Stimulated activated CD4-positive, alpha-beta T cell treated with anti-CD3 and anti-CD28 coated beads, Interleukin-15, amount 100 ng/mL, for 48 hours (primary cell): ENCODE data around the gene TRAPPC3L.

Experiments used
- DNase-seq, 2 donors: peaks; one replicate each; pipeline ENCODE4 v3.0.0-alpha.2; 2020; ENCODE audit warnings: low read depth in 2 of 2

TRAPPC3L gene

DNA sequence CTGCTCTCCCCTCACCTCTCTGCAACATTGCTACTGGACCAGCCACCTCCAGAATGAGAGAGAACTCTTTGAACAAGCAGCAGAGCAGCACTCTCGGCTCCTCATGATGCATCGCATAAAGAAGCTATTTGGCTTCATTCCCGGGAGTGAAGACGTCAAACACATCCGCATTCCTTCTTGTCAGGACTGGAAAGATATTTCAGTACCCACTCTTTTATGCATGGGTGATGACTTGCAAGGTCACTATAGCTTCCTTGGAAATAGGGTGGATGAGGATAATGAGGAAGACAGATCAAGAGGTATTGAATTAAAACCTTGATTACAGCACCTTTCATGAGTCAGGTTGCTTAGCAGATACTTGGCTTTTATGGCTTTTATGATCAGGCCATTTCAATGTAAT, 12.4 kb upstream of the TRAPPC3L start:
- no peak for DNase-seq

DNA sequence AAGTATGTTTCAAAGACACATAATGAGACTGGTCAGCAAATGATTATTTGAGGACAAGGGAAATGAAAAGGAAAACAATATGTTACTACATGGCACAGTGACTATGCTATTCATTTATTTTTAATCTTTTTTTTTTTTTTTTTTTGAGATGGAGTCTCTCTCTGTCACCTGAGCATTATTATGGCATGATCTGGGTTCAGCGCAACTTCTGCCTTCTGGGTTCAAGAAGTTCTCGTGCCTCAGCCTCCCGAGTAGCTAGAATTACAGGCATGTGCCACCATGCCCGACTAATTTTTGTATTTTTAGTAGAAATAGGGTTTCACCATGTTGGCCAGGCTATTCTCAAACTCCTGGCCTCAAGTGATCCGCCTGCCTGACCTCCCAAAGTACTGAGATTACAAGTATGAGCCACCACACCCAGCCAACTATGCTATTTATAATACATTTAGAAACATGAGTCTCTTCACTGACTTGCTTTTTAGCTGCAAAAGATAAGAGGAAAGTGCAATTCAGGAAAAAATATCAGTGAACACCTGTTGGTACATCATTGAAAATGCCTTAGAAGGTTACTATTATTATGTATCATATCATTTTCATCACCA, 11.4 kb upstream of the TRAPPC3L start:
- DNase-seq: no peak

DNA sequence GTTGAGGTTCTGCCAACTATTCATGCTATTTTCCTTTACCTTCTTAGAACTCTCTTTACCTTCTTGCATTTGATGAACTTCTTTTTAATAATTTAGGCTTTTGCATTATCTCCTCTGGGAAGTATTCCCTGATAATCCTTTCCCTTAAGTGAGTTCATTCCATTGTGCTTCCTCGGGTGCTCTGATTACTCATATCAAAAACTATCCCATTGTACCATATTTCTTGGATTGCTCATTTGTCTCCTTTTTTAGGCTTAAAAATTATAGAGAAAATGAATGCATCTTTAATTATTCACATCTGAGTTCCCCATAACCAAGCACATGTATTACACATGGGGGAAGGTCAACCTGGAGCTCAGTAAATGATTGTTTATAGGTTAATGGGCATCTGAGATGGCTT, 10.6 kb upstream of the TRAPPC3L start:
- DNase-seq: no peak

DNA sequence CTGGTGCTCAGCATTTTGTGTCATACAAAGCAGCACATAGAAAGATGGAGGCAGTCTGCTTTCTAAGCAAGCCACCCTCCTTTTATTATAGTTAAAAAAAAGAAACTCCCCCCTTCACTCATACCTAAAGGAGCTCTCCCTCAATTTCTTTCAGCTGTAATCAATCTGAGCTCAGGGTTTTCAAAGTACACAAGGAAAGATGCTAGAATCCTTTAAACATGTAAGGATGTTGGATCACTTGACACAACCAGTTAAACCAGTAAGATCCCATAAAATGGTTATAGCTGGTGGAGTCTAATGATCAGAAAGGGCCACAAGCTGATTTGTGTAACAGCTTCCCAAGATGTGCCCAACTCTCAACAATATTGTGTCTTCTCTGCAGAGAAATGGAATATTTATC, 8.0 kb upstream of the TRAPPC3L start, which contains the start of gene CALHM4:
TSS of gene CALHM4 (plus strand) at position 301 of the 400 bp plus-strand sequence. CDS start at position 344, 43 bp downstream.
- DNase-seq: no peak

DNA sequence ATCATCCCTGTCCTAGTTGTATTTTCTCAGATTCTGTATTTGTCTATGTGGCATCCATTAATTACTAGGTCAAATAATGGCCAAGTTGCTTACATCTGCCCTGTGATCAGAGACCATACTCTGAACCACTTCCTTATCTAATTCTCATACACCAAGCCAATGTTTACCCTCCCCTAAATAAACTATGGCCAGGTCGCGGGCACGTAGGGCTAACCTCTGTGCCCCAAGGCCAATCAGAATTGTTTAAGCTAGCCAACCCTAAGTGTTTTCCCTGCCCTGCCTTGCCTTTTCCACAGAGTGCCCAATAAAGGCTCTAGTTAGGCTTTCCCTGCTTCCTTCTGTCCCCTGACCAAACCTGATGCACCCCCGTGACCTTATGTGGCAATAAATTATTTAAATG, 5.3 kb upstream of the TRAPPC3L start:
- no peak for DNase-seq

DNA sequence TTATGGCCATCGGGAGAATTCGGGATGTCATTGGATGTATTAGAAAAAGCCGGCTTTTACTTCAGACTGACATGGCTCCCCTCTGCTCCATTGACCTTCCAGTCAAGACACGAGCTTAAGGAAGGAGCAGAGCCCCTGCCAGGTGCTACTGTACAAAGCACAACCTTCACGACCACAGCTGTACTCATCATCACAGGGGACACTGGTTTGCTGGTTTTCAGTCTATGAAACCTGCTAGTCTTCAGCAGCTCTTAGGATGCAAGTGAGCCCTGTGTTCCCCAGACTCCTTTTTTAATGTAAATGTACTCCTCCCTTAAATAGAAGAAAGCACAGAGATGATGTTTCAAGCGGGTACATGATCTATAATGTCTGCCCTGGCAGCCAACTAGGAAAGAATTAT, 1.9 kb upstream of the TRAPPC3L start:
- DNase-seq: no peak

DNA sequence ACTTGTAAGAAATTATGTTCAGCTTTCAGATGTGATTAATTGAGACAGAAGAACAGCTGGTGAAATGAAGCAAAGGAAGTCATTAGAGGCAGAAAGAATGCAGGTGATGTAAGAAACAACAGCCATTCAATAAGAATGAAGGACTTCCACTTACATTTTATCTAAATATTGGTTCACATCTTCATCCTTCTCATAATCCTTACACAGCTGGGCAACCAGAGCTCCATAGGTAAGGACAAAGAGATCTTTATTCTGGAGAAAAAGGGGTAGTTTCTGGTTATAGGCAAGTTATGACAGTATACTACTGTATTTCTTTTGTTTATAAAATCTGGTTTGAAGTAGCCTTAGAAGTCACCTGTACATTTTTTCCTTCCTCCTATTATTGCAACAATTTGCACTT, 2.3 kb downstream of the TRAPPC3L start:
- DNase-seq: no peak

DNA sequence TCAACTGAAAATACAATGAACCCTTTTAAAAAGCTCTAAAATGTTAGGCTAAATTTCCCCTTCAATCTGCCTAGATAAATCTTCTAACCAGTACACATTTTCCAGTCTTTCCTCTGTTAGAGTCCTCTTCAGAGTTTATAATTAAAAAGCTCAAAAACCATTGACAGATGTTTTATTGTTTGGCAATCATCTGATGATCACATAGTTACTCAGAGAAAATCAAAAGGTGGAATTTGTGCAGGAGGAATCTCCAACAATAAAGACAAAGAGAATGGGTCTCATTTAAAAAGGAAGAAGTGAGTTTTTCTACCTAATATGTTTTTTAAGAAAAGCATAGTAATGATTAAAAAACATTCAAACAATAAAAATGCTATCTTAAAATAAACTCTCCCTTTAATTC, 3.1 kb downstream of the TRAPPC3L start:
- no peak for DNase-seq

DNA sequence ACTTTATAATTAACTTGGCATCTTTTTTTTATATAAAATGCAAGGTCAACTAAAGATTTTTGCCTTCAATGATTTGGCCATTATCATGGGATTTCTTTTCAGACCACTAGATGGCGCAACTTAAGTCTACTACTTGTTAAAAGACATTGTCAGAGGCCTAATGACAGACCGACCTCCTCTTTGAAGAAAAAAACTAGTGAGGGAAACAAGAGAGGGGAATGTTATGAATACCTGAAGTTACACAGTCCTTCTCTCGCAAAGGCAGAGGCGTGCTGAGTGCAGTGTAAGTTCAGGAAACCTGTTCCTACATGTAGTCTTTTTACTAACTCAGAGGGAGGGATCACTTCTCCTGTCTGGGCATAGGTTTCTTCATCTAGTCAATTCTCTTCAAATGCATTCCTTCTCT, 9.3 kb downstream of the TRAPPC3L start:
- peak in 1 of 2 donors; percentile 3 for DNase-seq

DNA sequence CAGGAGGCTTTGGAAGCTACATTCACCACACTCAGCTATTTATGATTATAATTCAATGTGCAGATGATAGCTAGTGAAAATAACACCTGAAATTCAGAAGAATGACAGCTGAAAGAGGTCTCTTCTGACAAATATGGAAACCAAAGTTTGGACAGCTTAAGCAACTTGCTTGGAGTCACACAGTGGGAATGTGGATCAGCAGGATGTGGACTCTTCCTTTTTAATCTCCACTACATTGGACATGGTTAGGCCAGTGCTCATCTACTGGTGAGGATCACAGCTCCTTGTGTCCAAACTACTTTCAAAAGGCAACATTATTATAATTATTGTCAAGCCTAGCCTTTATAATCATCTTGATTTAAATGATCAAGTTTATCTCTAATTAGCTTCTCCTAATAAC, 10.4 kb downstream of the TRAPPC3L start:
- DNase-seq: no peak

DNA sequence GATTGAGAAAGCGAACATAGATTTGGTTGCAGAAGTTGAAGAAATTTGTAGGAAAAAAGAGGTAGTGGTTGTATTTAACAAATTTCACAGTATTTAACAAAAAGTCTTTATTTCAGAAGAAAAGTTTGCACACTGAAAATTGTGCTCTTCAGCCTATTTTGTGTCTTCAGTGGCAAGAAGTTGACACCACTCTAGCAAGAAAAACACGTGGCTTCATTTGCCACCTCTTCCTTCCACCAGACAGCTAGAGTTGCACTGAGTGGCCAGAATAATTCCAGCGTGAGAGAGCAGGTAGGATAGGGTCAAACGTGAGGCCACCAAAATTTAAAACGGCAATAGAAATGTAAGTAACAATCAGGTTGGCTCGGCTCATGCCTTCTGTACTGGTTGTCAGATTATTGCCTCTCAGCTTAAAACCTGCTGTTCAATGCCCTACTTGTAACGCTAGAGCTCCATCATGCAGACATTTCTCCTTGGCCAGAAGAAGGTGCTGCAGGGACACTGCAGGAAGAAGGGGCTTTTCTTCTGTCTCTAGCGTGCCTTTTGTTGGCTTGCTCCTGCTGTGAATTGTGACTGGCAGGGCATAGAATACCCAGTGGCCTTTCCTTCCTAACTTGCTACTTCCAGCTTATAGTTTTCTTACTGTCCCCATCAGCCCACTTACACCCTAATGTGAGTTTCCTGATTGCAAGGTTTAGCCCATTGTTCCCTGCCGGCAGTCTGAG, 12.1 kb downstream of the TRAPPC3L start:
- DNase-seq: no peak

DNA sequence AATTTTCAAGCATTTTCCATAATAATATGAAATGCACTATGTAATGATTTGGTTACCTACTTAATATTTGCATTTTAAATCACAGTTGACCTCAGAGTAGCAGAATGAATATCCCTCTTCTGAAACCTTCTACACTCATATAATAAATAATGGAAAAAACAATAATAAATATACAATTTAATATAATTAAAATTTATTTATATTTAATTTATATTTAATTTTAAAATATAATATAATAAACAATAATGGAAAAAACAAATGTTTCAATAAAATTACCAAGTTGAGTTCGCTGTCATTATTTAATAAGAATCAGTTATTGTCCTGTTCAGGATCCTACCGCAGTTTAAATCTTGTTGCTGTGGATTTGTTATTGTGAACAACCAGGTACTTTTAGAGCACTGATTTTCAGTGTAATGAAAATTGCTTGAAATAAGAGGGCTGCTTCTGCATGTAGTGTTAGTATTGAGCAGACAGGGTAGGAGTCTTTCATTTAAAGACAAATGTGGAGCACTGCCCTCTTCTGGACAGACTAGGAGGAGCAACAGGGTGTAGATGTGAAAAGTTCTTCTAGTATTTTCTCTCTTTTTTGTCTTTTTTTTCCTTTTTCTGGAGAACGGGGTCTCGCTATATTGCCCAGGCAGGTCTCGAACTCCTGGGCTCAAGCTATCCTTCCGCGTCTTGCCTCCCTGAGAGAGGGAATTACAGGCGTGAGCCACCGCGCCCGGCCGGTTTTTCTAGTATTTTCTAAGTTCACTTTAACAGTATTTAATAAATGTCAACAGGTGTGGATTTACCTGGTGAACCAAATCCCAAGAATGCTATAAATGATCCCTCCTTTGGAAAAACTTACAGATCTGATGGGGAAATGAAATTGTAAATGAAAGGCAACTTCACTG, 13.6 kb downstream of the TRAPPC3L start:
- peak; percentile 24 to 50 for DNase-seq

DNA sequence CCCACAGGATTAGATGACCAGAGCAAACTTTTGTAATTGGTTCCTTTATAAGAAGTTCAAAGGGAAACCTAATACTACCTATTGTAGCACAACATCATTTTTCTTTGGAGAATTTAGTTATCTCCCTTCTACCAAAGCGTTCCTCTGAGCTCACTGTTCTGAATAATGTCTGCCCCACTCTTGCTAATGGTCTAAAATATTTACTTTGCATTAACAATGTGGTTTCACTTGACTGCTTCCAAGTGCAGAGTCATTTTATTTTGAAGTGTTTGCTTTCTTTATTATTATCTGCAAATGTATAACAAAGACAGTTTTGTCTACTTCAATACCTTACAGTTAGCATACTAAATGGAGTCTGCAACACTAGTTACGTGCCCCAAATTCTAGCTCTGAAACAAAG, 15.0 kb downstream of the TRAPPC3L start:
- no peak for DNase-seq

DNA sequence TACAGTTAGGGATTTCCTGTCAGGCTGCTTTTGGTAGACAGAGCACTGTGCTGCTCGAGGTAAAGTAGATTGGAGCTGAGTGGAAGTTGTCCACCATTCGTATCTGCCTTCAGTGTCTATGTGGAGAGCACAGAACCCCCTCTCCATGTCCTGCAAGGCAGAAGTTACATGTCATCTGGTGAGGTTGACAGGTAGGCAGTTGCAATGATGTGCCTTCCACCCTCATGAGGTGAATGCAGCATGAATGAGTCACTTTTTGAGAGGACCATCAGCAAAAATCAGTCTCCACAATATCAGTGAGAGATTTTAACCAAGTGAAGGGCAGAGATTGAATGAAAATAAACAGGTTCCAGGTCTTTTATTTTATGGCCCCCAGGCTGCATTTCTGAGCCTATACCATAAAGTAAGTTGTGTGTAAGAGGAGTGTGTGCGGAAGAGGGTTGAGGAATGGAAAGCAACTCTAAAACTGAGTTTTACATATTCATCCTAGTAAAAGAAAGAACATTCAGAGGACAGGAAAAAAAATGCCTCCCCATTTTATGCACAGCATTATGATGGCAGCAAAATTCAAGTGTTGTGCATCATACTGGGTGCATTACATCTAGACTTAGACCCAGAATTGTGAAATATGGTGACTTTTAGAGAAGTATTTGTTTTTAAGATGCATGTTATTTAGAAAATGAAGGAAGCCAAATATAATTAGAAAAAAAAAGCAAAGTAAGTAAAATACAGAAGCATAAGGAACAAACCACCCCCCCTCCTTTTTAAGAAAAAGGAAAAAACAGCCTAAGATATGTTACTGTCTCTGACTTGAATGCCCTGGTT, 15.8 kb downstream of the TRAPPC3L start:
- DNase-seq: no peak

DNA sequence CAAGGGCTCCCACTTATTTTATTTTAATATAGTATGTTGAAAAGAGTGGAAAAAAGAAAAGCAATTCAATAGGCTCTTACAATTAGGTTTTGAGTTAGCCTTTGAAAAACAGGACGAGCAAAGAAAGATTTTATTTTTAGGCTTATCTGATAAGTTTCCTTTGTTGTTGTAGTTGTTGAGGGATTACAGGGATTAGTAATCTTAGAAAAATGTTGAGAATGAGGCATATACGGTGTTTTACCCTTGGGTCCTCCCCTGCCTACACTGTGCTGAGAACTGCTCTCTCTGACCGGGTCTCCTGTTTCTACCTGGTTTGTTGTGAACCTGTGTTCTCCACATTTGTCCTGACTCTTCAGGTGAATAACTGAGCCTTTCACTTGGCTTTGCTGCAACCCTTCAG, 16.7 kb downstream of the TRAPPC3L start:
- no peak for DNase-seq

DNA sequence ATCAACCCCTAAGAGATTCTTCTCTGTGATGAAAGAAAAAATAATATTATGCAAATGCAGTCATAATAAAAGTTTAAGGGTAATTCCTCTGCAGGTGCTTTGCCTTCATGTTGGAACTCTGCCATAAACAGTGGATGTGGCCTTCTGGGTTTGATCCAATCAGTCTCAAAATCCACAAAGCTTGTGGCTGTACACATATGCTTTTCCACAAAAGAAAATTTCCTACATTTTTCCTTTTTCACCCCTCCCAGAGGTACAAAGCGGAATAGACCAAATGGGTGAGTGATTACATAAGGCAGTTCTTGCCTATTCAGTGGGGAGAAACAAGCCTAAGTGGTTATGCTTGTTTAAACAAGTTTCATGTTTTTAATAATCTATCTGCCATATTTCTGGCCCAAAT, 17.4 kb downstream of the TRAPPC3L start:
- no peak for DNase-seq

DNA sequence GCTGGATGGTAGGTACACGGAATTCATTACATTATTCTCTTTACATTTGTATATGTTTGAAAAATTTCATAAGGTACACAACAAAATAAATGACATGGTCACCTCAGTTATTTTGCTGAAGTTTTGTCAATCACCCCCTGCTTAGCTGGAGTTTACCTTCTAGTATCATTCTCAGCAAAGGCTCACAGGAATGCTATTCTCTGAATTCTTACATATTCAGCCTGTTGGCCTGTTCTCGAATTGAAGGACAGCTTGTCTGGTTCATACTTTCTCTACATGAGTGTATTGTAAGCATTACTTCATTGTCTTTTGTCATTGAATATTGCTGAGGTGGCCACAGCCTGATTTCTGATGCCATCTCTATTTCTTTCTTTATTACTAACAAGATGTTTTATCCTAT, 21.2 kb downstream of the TRAPPC3L start:
- DNase-seq: no peak

DNA sequence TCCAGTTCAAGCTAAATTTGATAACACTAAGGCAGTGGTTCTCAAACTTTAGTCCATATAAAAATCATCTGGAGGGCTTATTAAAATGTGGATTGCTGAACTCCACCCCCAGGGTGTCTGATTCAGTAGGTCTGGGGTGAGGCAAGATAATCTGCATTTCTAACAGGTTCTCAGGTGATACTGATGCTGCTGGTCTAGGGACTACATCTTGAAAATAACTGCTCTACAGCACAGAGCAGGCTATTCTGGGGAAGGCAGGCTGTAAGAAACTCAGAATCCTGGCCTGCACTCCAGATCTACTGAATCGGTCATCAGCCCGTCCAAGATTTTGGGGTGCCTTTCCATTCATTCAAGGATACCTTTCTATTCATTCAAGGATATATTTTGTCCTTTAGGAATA, 22.6 kb downstream of the TRAPPC3L start:
- no peak for DNase-seq

DNA sequence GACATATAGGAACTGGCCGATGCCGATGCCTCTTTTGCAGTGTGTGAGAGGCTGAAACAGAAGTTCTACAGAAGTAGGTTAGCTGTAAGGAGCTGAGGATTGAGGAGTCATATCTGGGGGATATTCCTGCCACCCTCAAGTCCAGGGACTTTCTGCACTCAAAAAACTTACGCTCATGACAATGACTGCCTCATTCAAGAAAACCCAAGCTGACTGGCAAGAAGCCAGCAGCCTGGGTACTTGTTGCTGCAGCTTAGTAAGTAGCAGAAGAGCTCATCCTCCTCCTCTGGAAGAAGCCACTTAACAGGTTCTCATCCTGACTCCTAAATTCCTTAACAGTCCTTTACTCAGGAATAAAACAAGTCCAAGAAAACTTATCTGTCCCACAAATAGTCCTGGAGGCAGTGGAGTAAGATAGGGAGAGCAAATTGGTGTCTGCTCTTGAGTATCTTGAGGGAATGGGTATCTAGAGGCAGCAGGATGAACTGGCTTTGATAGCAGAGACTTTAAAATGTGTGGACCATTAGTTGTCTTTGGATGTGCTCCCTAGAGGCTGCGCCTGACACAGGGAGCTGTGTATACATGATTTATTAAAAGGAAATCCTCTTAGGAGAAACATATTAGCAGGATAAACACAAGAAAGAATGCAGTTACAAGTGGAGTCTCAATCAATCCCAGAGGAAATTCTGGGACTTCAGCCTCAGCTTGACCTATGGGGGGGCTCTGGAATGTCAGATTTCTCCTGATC, 26.7 kb downstream of the TRAPPC3L start:
- DNase-seq: no peak

DNA sequence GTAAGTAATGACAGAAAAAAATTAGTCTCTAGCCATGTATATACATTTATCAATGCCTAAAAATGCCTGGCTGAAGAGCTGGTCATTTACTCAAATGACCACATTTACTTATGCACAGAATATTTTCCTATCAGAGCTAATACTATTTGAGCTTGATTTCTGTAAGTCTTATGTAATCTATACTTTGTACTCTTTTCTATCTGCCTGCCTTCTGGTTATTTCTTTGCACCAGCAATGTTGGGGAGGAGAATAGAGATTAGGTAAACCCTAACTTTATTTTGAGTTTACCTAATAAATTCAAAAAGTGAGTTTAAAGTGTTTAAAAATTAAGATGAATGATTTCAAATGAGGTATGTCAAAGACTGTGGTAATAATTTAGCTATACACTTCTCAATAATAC, 30.3 kb downstream of the TRAPPC3L start:
- DNase-seq: no peak

DNA sequence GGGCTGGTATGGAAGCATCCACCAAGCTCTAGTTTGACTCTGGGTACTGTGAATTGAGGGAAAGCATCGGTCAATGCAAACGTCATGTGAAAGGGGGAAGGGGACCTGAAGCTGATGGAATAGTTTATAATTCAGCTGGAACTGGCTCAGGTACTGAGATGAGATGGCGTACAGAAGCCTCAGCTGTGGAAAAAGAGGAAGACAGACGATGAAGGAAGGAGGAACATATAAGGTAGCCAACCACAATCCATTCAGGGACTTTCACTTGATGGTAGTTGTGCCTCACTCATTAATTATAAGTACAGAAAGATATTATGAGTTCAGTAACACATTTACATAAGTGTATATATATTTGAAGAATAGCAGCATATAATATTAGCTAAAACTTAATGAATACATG, 31.4 kb downstream of the TRAPPC3L start:
- no peak for DNase-seq
